Thyroid gland (tissue), 4 donors: Measurements from ENCODE around the gene HIVEP2.

Experiments
- POLR2A ChIP-seq, 2 donors: fragments of 450-650 bp; IDR thresholded peaks; one replicate each; pipeline ENCODE4 v1.6.1; 2017; ENCODE audit warnings: antibody characterized with exemption in 2 of 2, mild to moderate bottlenecking in 2 of 2, moderate library complexity in 1 of 2
- TF ChIP-seq, protein P1 (sequence below), 6 experiments: fragments of 200-600 bp in 3 of 6; fragments of 450-650 bp in 3 of 6; sonication (generic) in 3 of 6; IDR thresholded peaks; one replicate each; pipeline ENCODE4 v1.5.1; 2016 to 2019; ENCODE audit warnings: antibody characterized with exemption in 6 of 6, mild to moderate bottlenecking in 2 of 6, inconsistent platforms in 1 of 6, moderate library complexity in 1 of 6

GRCh38 chr6:142884214-142885035, 60.6 kb downstream of the HIVEP2 start:
- no peak for TF ChIP-seq POLR2A (IDR thresholded peaks at IDR 0.05)
- TF ChIP-seq, protein P1, sequence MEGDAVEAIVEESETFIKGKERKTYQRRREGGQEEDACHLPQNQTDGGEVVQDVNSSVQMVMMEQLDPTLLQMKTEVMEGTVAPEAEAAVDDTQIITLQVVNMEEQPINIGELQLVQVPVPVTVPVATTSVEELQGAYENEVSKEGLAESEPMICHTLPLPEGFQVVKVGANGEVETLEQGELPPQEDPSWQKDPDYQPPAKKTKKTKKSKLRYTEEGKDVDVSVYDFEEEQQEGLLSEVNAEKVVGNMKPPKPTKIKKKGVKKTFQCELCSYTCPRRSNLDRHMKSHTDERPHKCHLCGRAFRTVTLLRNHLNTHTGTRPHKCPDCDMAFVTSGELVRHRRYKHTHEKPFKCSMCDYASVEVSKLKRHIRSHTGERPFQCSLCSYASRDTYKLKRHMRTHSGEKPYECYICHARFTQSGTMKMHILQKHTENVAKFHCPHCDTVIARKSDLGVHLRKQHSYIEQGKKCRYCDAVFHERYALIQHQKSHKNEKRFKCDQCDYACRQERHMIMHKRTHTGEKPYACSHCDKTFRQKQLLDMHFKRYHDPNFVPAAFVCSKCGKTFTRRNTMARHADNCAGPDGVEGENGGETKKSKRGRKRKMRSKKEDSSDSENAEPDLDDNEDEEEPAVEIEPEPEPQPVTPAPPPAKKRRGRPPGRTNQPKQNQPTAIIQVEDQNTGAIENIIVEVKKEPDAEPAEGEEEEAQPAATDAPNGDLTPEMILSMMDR (IDR thresholded peaks at IDR 0.05): no peak
